NCI-H2227 (cell line): ENCODE data around the gene NAALADL2.
"Not testable (repeated sequence)": the region's sequence is repeated elsewhere in the genome, so short reads cannot be mapped to it uniquely, and the experiment has no call there.

ENCODE experiments used
- DNase-seq: peaks from one replicate; lab custom pipeline; 2025; ENCODE audit not compliant: unreplicated experiment; lab: John Stamatoyannopoulos, UW

NAALADL2 gene

GRCh38 chr3:175528693-175529092 is 669.6 kb downstream of the NAALADL2 start:
- DNase-seq, result not testable (repeated sequence)

- no peak for DNase-seq
Observed at GRCh38 chr3:175535351-175535750, 676.2 kb downstream of the NAALADL2 start.

GRCh38 chr3:175546115-175546514 is 687.0 kb downstream of the NAALADL2 start:
- no peak for DNase-seq

- no peak for DNase-seq
Observed at GRCh38 chr3:175552929-175553328, 693.8 kb downstream of the NAALADL2 start.

GRCh38 chr3:175554801-175555200 is 695.7 kb downstream of the NAALADL2 start:
- no peak for DNase-seq

GRCh38 chr3:175558261-175558660 is 699.1 kb downstream of the NAALADL2 start:
- no peak for DNase-seq

GRCh38 chr3:175564363-175564762 is 705.2 kb downstream of the NAALADL2 start:
- DNase-seq, result no peak

GRCh38 chr3:175571096-175571495 is 712.0 kb downstream of the NAALADL2 start:
- DNase-seq, result no peak

GRCh38 chr3:175573226-175573625 is 714.1 kb downstream of the NAALADL2 start:
- no peak for DNase-seq

- DNase-seq, result no peak
Observed at GRCh38 chr3:175580318-175580717, 721.2 kb downstream of the NAALADL2 start.

- no peak for DNase-seq
Observed at GRCh38 chr3:175585898-175586297, 726.8 kb downstream of the NAALADL2 start.

GRCh38 chr3:175590745-175591144 is 731.6 kb downstream of the NAALADL2 start:
- peak; percentile 81 for DNase-seq

- DNase-seq, result no peak
Observed at GRCh38 chr3:175591375-175591774, 732.2 kb downstream of the NAALADL2 start.

GRCh38 chr3:175593331-175593730 is 734.2 kb downstream of the NAALADL2 start:
- no peak for DNase-seq

- DNase-seq, result no peak
Observed at GRCh38 chr3:175598740-175599139, 739.6 kb downstream of the NAALADL2 start.

GRCh38 chr3:175601521-175601920 is 742.4 kb downstream of the NAALADL2 start:
- DNase-seq, result no peak

- no peak for DNase-seq
Observed at GRCh38 chr3:175605851-175606250, 746.7 kb downstream of the NAALADL2 start.

GRCh38 chr3:175606650-175607318 is 747.6 kb downstream of the NAALADL2 start:
- DNase-seq, result peak; percentile 21

- DNase-seq, result no peak
Observed at GRCh38 chr3:175608356-175608755, 749.2 kb downstream of the NAALADL2 start.

GRCh38 chr3:175608911-175609310 is 749.8 kb downstream of the NAALADL2 start:
- no peak for DNase-seq

- DNase-seq, result peak; percentile 15
Observed at GRCh38 chr3:175612487-175613196, 753.5 kb downstream of the NAALADL2 start.

- not testable (repeated sequence) for DNase-seq
Observed at GRCh38 chr3:175614107-175614506, 755.0 kb downstream of the NAALADL2 start.

- no peak for DNase-seq
Observed at GRCh38 chr3:175617247-175617646, 758.1 kb downstream of the NAALADL2 start.
